PC-3 (cell line): Measurements from ENCODE around the gene RABGAP1. TPM values are rescaled to one million over a fixed set of nuclear protein-coding genes. Genes with fewer than 3 reads are reported as not detected.

Experiments
- ATAC-seq: fragments of 200-7000 bp; cut with Tn5 transposase; 2 replicates; pipeline ENCODE4 v1.9.1; 2020; ENCODE audit warnings: mild to moderate bottlenecking, moderate library complexity
- BruUV-seq: library from RNA; stranded (reverse); fragments of 400-500 nt; replicated peaks from 2 replicates; lab custom pipeline; 2021; lab: Mats Ljungman, UMichigan
- CTCF ChIA-PET: fragments of 300-600 bp; sonication (Branson Sonifier 250); formaldehyde crosslinking; loops from one replicate; lab custom pipeline; 2022; ENCODE audit warnings: antibody characterized with exemption; lab: Charles Lee
- POLR2A ChIA-PET: fragments of 300-600 bp; sonication (Branson Sonifier 250); formaldehyde crosslinking; loops from one replicate; lab custom pipeline; 2022; ENCODE audit warnings: antibody characterized with exemption; ENCODE audit not compliant: unreplicated experiment; lab: Charles Lee
- DNase-seq: peaks from one replicate; pipeline ENCODE4 v3.0.0-alpha.2; 2015
- H2AFZ ChIP-seq: fragments of 300-600 bp; sonication (generic); 2 replicates; pipeline ENCODE4 v1.6.0; 2016; ENCODE audit warnings: antibody characterized with exemption, low read length
- H3F3A ChIP-seq: fragments of 300-600 bp; sonication (generic); one replicate; pipeline ENCODE4 v1.6.0; 2017; ENCODE audit warnings: antibody characterized with exemption, low read length, control low read depth, mild to moderate bottlenecking; ENCODE audit not compliant: unreplicated experiment
- H3K27ac ChIP-seq: fragments of 300-600 bp; sonication (generic); 2 replicates; pipeline ENCODE4 v1.5.1; 2016; ENCODE audit warnings: mild to moderate bottlenecking, low read length
- H3K27me3 ChIP-seq: fragments of 300-600 bp; sonication (generic); 2 replicates; pipeline ENCODE4 v1.6.1; 2016; ENCODE audit warnings: low read length, mixed read lengths
- H3K36me3 ChIP-seq: fragments of 300-600 bp; sonication (generic); 2 replicates; pipeline ENCODE4 v1.6.1; 2016; ENCODE audit warnings: low read depth, mixed run types, low read length, mixed read lengths
- H3K4me1 ChIP-seq: fragments of 300-600 bp; sonication (generic); 2 replicates; pipeline ENCODE4 v1.5.1; 2016; ENCODE audit warnings: low read length; ENCODE audit not compliant: insufficient read depth
- H3K4me2 ChIP-seq: fragments of 300-600 bp; sonication (generic); 2 replicates; pipeline ENCODE4 v1.6.0; 2016; ENCODE audit warnings: low read length
- H3K4me3 ChIP-seq: fragments of 300-600 bp; sonication (generic); 2 replicates; pipeline ENCODE4 v1.5.1; 2016; ENCODE audit warnings: mild to moderate bottlenecking, low read length, mixed read lengths
- H3K79me2 ChIP-seq: fragments of 300-600 bp; sonication (generic); 2 replicates; pipeline ENCODE4 v1.6.1; 2017; ENCODE audit warnings: low read length, mixed read lengths
- H3K9ac ChIP-seq: fragments of 300-600 bp; sonication (generic); 2 replicates; pipeline ENCODE4 v1.6.0; 2016; ENCODE audit warnings: mild to moderate bottlenecking, low read length
- H3K9me2 ChIP-seq: fragments of 300-600 bp; sonication (generic); replicated peaks from 2 replicates; pipeline ENCODE4 v1.6.1; 2016; ENCODE audit warnings: mixed run types, low read length, mixed read lengths
- H3K9me3 ChIP-seq: fragments of 300-600 bp; sonication (generic); 2 replicates; pipeline ENCODE4 v1.6.1; 2016; ENCODE audit warnings: low read length, mixed read lengths
- H4K20me1 ChIP-seq: fragments of 300-600 bp; sonication (generic); 2 replicates; pipeline ENCODE4 v1.6.1; 2016; ENCODE audit warnings: low read length, mixed read lengths
- CTCF ChIP-seq: fragments of 300-600 bp; sonication (generic); conservative IDR thresholded peaks from 2 replicates; pipeline ENCODE4 v1.5.1; 2017; ENCODE audit warnings: antibody characterized with exemption, low read depth, mild to moderate bottlenecking, low read length
- EZH2 ChIP-seq: fragments of 300-600 bp; sonication (generic); IDR thresholded peaks from one replicate; pipeline ENCODE4 v1.6.1; 2017; ENCODE audit warnings: antibody characterized with exemption, mild to moderate bottlenecking, low read length; ENCODE audit not compliant: unreplicated experiment
- EZH2phosphoT487 ChIP-seq: fragments of 300-600 bp; sonication (generic); IDR thresholded peaks from 2 replicates; pipeline ENCODE4 v1.6.1; 2018; ENCODE audit warnings: mild to moderate bottlenecking, antibody characterized with exemption, low read length, borderline replicate concordance
- intact Hi-C: fragments of 100-400 bp; cut with micrococcal nuclease; formaldehyde crosslinking; loops from 2 replicates; pipeline ENCODE4 v1.9.0; 2023
- total RNA-seq: library from RNA; depleted of rRNA; stranded (reverse); fragments of >200 nt; gene quantifications from 2 replicates; pipeline ENCODE4 v1.2.3, GENCODE V29; 2014

Gene RABGAP1
- total RNA-seq, 1 experiment from 2014 or later: 16.5 TPM

GRCh38 chr9:123084256-123084655 lies 143.4 kb downstream of the RABGAP1 start:
- no peak overlapping the region for H3K27ac ChIP-seq
- H4K20me1 ChIP-seq: no peaks in the 10 kb centered on the region
- H3K4me2 ChIP-seq: no peak overlapping the region
- H3K9me2 ChIP-seq: no peaks in the 10 kb centered on the region
- H3K36me3 ChIP-seq: no peaks in the 10 kb centered on the region; the same call in 1 of the 2 replicates
- intact Hi-C loops: no loop called here
- H3K4me3 ChIP-seq: no peak overlapping the region
- H3K9ac ChIP-seq: no peak overlapping the region
- CTCF ChIA-PET: no interaction called here
- ATAC-seq: no peak
- peaks cover 9% of the 10 kb centered on the region for H3K4me1 ChIP-seq
- no peaks in the 10 kb centered on the region for H3K9me3 ChIP-seq
- H3K79me2 ChIP-seq: no peaks in the 10 kb centered on the region
- BruUV-seq: no TSS peak
- no peaks in the 10 kb centered on the region for H3F3A ChIP-seq
- no peak for DNase-seq
- H2AFZ ChIP-seq: no peak overlapping the region
- H3K27me3 ChIP-seq: no peaks in the 10 kb centered on the region
- no peak for TF ChIP-seq CTCF
- TF ChIP-seq EZH2: no peak
- no peak for TF ChIP-seq EZH2phosphoT487
- POLR2A ChIA-PET: no interaction called here

- no peak overlapping the region for H3K4me3 ChIP-seq
- no peak overlapping the region for H3K4me2 ChIP-seq
- H3K27ac ChIP-seq: no peak overlapping the region
- DNase-seq (no peak), ATAC-seq (no peak)
- H3K4me1 ChIP-seq: peaks cover 9% of the 10 kb centered on the region
- H3K9ac ChIP-seq: no peak overlapping the region
- H3F3A ChIP-seq: no peaks in the 10 kb centered on the region
- intact Hi-C loops: no loop called here
- H4K20me1 ChIP-seq: no peaks in the 10 kb centered on the region
- no TSS peak for BruUV-seq
- H3K36me3 ChIP-seq: no peaks in the 10 kb centered on the region; the same call in none of the 2 replicates
- no peak for TF ChIP-seq CTCF
- no peak for TF ChIP-seq EZH2phosphoT487
- ChIA-PET CTCF (no interaction called here), POLR2A (no interaction called here)
- no peaks in the 10 kb centered on the region for H3K9me2 ChIP-seq
- no peaks in the 10 kb centered on the region for H3K79me2 ChIP-seq
- H3K9me3 ChIP-seq: no peaks in the 10 kb centered on the region
- no peak overlapping the region for H2AFZ ChIP-seq
- no peaks in the 10 kb centered on the region for H3K27me3 ChIP-seq
These were observed 145.1 kb downstream of the RABGAP1 start for GRCh38 chr9:123085916-123086315.

- intact Hi-C loops: no loop called here
- no peak overlapping the region for H3K4me3 ChIP-seq
- H3K4me1 ChIP-seq: peaks cover 9% of the 10 kb centered on the region
- H3K27ac ChIP-seq: no peak overlapping the region
- ChIA-PET CTCF (no interaction called here), POLR2A (no interaction called here)
- TF ChIP-seq CTCF: no peak
- TF ChIP-seq EZH2: no peak
- TF ChIP-seq EZH2phosphoT487: no peak
- no peaks in the 10 kb centered on the region for H3K9me2 ChIP-seq
- no peaks in the 10 kb centered on the region for H3K79me2 ChIP-seq
- no peaks in the 10 kb centered on the region for H4K20me1 ChIP-seq
- H3K9ac ChIP-seq: no peak overlapping the region
- H3K36me3 ChIP-seq: peaks cover 5% of the 10 kb centered on the region
- H3F3A ChIP-seq: no peaks in the 10 kb centered on the region
- DNase-seq: peak; percentile 11
- H3K9me3 ChIP-seq: no peaks in the 10 kb centered on the region
- no peak overlapping the region for H2AFZ ChIP-seq
- ATAC-seq: peak; percentile 59
- no TSS peak for BruUV-seq
- H3K4me2 ChIP-seq: no peak overlapping the region
- no peaks in the 10 kb centered on the region for H3K27me3 ChIP-seq
These were observed 146.6 kb downstream of the RABGAP1 start for GRCh38 chr9:123087359-123087888.
